ENCODE results near the gene MYOM1.
A peak's percentile ranks its signal among the peaks of the same experiment; 100 is the strongest.
"Not testable (repeated sequence)": the region's sequence is repeated elsewhere in the genome, so short reads cannot be mapped to it uniquely, and the experiment has no call there.

MYOM1 gene

DNA sequence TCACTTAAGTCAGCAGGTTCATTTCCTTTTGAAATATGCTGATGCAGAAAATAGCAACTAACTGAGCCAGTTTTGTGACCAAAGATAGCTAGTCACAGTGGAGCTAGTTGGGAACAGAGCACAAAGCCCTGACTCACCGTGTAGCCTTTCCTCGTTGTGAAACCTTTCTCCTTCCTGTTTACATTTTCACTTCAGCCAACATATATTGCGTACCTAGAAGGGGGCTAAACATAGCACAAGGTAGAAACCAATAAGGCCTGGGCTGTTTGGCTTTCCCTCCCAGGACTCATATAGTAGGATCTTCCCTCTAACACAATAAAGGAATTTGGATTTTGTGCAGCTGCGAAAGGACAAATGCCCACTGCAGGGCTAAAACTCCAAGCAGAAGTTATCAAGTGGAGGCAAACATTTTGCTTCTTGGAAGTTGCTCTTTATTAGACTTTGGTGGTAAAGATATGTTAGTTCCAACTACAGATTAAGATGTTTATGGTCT is 182.3 kb downstream of the MYOM1 start:
- DNase-seq (ENCODE audit: low read depth), result peak; percentile 69

DNA sequence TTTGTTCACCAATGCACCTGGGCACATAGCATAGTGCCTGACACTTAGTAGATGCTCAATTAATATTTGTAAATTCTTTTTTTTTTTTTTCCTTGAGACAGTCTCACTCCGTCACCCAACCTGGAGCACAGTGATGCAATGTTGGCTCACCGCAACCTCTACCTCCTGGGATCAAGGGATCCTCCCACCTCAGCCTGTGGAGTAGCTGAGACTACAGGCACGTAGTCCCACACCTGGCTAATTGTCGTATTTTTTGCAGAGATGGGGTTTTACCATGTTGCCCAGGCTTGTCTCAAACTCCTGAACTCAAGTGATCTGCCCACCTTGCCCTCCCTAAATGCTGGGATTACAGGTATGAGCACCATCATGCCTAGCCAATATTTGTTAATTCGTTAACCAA is 183.7 kb downstream of the MYOM1 start:
- TF ChIP-seq, protein P1, sequence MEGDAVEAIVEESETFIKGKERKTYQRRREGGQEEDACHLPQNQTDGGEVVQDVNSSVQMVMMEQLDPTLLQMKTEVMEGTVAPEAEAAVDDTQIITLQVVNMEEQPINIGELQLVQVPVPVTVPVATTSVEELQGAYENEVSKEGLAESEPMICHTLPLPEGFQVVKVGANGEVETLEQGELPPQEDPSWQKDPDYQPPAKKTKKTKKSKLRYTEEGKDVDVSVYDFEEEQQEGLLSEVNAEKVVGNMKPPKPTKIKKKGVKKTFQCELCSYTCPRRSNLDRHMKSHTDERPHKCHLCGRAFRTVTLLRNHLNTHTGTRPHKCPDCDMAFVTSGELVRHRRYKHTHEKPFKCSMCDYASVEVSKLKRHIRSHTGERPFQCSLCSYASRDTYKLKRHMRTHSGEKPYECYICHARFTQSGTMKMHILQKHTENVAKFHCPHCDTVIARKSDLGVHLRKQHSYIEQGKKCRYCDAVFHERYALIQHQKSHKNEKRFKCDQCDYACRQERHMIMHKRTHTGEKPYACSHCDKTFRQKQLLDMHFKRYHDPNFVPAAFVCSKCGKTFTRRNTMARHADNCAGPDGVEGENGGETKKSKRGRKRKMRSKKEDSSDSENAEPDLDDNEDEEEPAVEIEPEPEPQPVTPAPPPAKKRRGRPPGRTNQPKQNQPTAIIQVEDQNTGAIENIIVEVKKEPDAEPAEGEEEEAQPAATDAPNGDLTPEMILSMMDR (IDR thresholded peaks at IDR 0.05; ENCODE audit: low read depth, low read length, missing control alignments), result no peak
- H3K4me3 ChIP-seq (ENCODE audit: low read depth, low read length), result no peak overlapping the region
- DNase-seq (ENCODE audit: low read depth), result no peak

More for the DNA sequence above, 182.3 kb downstream of the MYOM1 start:
- TF ChIP-seq, protein P1 (IDR thresholded peaks at IDR 0.05; ENCODE audit: low read depth, low read length, missing control alignments), result no peak
- no peak overlapping the region for H3K4me3 ChIP-seq (ENCODE audit: low read depth, low read length)

DNA sequence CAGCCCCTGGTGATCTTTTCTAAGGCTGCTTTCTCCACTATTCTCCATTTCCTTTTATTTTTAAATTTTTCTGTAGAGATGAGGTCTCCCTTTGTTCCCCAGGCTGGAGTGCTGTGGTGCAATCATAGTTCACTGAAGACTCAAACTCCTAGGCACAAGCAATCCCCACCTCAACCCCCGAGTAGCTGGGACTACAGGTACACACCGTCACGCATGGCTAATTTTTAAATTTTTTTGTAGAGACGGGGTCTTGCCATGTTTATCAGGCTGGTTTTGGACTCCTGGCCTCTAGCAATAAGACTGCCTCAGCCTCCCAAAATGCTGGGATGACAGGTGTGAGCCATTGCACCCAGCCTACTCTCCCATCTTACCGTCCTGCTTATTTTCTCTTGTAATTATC is 184.1 kb downstream of the MYOM1 start:
- TF ChIP-seq, protein P1 (IDR thresholded peaks at IDR 0.05; ENCODE audit: low read depth, low read length, missing control alignments), result no peak
- H3K4me3 ChIP-seq (ENCODE audit: low read depth, low read length), result no peak overlapping the region
- no peak for DNase-seq (ENCODE audit: low read depth)

DNA sequence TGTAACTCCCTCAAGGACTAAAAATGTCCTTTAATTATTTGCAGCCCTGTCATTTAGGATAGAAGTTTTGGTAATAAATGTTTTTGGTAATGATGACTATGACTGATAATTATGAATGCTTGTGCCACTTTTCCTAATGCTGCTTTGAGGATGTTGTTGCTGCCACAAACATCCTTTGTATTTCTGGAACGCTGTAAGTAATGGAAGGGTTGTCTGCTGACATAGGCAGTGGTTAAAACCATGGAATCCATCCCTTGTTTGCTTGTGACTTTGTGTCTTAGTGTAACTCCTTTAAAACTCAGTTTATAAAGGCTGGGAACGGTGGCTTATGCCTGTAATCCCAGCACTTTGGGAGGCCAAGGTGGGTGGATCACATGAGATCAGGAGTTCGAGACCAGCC is 187.0 kb downstream of the MYOM1 start:
- TF ChIP-seq, protein P1 (IDR thresholded peaks at IDR 0.05; ENCODE audit: low read depth, low read length, missing control alignments), result no peak
- H3K4me3 ChIP-seq (ENCODE audit: low read depth, low read length), result no peak overlapping the region
- no peak for DNase-seq (ENCODE audit: low read depth)

DNA sequence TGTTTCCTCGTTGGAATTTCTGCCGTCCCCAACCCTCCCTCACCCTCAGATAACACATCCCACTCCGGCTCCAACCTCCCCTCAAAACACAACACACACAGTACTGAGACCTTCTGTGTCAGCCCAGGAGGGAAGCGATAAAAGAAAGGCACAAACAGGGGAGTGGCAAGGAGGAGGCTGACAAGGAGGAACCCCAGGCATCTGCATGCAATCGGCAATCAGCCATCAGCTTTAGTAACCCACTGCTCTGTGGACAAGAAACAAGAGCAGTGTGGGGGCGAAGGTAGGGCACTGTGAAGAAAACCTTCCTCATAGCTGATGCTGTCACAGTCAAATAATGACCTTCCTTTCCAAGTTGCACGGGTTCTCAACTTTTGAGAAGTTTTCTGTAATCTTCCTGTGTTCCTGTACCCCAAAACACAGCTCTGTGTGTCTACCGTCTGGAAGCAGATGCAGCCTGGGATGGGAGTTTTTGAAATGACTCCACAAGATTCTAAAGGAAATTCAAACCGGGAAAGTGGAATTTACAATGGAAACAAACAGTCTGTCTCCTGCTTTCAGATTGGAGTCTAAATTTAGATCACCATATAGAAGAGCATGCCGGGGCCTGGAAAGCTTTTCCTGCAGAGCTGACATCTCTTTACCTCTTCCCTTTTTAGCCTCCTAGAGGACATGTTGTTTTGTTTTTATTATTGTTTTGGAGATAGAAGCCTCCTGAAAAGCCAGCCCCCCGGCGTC is 190.4 kb downstream of the MYOM1 start:
- DNase-seq (ENCODE audit: low read depth), result no peak
- TF ChIP-seq, protein P1 (IDR thresholded peaks at IDR 0.05; ENCODE audit: low read depth, low read length, missing control alignments), result no peak
- no peak overlapping the region for H3K4me3 ChIP-seq (ENCODE audit: low read depth, low read length)

DNA sequence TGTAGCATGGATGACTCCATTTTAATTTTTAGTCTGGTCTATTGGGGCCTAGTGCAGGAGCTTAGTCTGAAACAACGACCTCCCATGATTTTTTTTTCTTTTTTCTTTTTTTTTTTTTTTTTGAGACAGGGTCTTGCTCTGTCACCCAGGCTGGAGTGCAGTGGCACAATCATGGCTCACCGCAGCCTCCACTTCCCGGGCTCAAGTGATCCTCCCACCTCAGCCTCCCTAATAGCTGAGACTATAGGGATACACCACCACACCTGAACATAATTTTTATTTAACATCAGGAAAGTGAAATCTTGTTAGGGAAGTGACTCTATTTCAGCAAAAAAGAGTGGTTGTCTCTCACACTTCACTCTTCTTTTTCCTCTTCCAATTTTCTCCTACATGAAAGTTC is 191.7 kb downstream of the MYOM1 start:
- not testable (repeated sequence) for DNase-seq (ENCODE audit: low read depth); H3K4me3 ChIP-seq (ENCODE audit: low read depth, low read length)

DNA sequence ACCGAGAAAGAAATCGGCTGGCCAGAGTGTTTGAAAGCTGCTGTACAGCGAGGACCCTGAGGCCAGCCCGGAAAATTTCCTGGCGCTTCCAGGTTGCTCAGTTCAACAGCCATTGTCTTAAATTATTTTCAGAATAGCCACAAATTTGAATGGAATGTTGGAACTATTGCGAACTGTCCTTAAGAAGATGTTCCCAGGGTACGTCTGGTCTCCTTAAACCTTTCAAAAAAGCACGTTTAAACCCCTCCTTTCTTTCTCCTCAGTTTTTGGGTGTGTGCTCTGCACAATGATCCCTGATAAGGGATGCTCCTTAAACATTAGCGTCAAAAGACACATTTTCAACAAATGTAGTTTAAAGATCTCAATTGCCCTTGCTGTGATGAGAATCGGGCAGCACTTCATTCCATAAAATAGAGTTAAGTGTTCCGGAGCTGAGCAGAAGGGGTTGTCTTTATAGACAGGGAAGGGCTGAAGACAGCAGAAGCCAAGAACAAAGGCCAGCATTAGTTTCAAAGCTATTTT is 192.3 kb downstream of the MYOM1 start:
- no peak overlapping the region for H3K4me3 ChIP-seq (ENCODE audit: low read depth, low read length)
- TF ChIP-seq, protein P1 (IDR thresholded peaks at IDR 0.05; ENCODE audit: low read depth, low read length, missing control alignments), result no peak
- no peak for DNase-seq (ENCODE audit: low read depth)
